ENCODE measurements around the gene MED10. TPM values are rescaled to one million over a fixed set of nuclear protein-coding genes. Genes with fewer than 3 reads are reported as not detected.

Gene MED10
- total and polyA plus RNA-seq, 2 of the 4 experiments (the other 2 are of a cell fraction), result 9.1 to 60.0 TPM

GRCh38 chr5:6412811-6413210 lies 34.5 kb upstream of the MED10 start:
- Histone ChIP-seq H3K4me2 (ENCODE audit: low read depth, low read length) (no peak overlapping the region), H3K4me3 (ENCODE audit: insufficient read depth, low read depth, low read length) (no peak overlapping the region)

More at GRCh38 chr5:6412811-6413210, 34.5 kb upstream of the MED10 start:
- in situ Hi-C loops (cut with MboI; ENCODE audit: low sequenced_read_pairs), result no loop called here
- H2BK5ac ChIP-seq (ENCODE audit: low read depth, low read length, poor library complexity, severe bottlenecking), result no peak overlapping the region
- no peak overlapping the region for H2BK20ac ChIP-seq (ENCODE audit: low read depth, low read length)
- H4K20me1 ChIP-seq (ENCODE audit: insufficient read depth, low read length), result no peaks in the 10 kb centered on the region
- no peak overlapping the region for H3K14ac ChIP-seq (replicated peaks; ENCODE audit: low read depth, low read length)
- no peak overlapping the region for H2AFZ ChIP-seq (replicated peaks; ENCODE audit: low read length, poor library complexity)
- TF ChIP-seq, protein P1, sequence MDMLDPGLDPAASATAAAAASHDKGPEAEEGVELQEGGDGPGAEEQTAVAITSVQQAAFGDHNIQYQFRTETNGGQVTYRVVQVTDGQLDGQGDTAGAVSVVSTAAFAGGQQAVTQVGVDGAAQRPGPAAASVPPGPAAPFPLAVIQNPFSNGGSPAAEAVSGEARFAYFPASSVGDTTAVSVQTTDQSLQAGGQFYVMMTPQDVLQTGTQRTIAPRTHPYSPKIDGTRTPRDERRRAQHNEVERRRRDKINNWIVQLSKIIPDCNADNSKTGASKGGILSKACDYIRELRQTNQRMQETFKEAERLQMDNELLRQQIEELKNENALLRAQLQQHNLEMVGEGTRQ (IDR thresholded peaks at IDR 0.05; ENCODE audit: low read depth, low read length), result no peak
- ChIA-PET CTCF (no interaction called here), POLR2A (ENCODE audit: unreplicated experiment) (no interaction called here)
- H2AK9ac ChIP-seq (replicated peaks; ENCODE audit: low read depth, low read length, poor library complexity), result no peak overlapping the region
- no peaks in the 10 kb centered on the region for H3K9me1 ChIP-seq (ENCODE audit: insufficient read depth, low read length)
- BruUV-seq (replicated peaks), result no TSS peak
- no peak overlapping the region for H4K91ac ChIP-seq (ENCODE audit: insufficient read depth, low read depth, low read length)
- no peaks in the 10 kb centered on the region for H3K36me3 ChIP-seq (ENCODE audit: control insufficient read depth, insufficient read depth, low read length)
- ATAC-seq (ENCODE audit: low read depth), result no peak
- H4K5ac ChIP-seq (ENCODE audit: low read depth, low read length), result no peak overlapping the region
- H3K4ac ChIP-seq (ENCODE audit: low read depth, low read length), result no peak overlapping the region
- H3K9ac ChIP-seq (ENCODE audit: low read depth, low read length), result no peak overlapping the region
- no peak overlapping the region for H3K27ac ChIP-seq (ENCODE audit: insufficient read depth, low read length)
- dilution Hi-C loops (cut with HindIII; ENCODE audit: low sequenced_read_pairs, unreplicated experiment), result no loop called here
- no peak overlapping the region for H3K23ac ChIP-seq (ENCODE audit: low read depth, low read length)
- H3K9me3 ChIP-seq (ENCODE audit: control insufficient read depth, insufficient read depth, low read length), result no peaks in the 10 kb centered on the region
- no peaks in the 10 kb centered on the region for H3K4me1 ChIP-seq (ENCODE audit: control insufficient read depth, insufficient read depth, low read length)
- no CpG with 5 or more reads among the region's 4 CpGs for WGBS, 2 experiments (ENCODE audit: extremely low coverage in 2 of 2, insufficient read length in 1 of 2)
- DNase-seq, result no peak
- no peak overlapping the region for H3K56ac ChIP-seq (ENCODE audit: extremely low read depth, insufficient read depth, low read length)
- intact Hi-C loops (cut with micrococcal nuclease), result no loop called here
- H2AK5ac ChIP-seq (ENCODE audit: low read depth, low read length), result no peak overlapping the region
- no peak overlapping the region for H2BK15ac ChIP-seq (ENCODE audit: low read depth, low read length)
- H3K79me1 ChIP-seq (ENCODE audit: low read depth in 1 of 2, low read length in 2 of 2), result no peaks in the 10 kb centered on the region
- peaks cover 2% of the 10 kb centered on the region for H3K27me3 ChIP-seq (ENCODE audit: control insufficient read depth, insufficient read depth, low read length)
- H3K18ac ChIP-seq (ENCODE audit: low read depth, low read length), result no peak overlapping the region
- no peak overlapping the region for H2BK120ac ChIP-seq (ENCODE audit: low read depth, low read length)
- H4K8ac ChIP-seq (ENCODE audit: low read depth in 2 of 2, low read length in 2 of 2), result no peak overlapping the region

Measured in IMR-90 (cell line).